Left ventricle myocardium inferior (tissue), 1 donor: ENCODE data around the gene MAD2L2. TPM values are rescaled to one million over a fixed set of nuclear protein-coding genes. Genes with fewer than 3 reads are reported as not detected.

Source experiments
- DNase-seq: peaks from one replicate; pipeline ENCODE4 v3.0.0-alpha.2; 2020
- H3K27ac ChIP-seq: fragments of 200-600 bp; replicated peaks from 2 replicates; pipeline ENCODE4 v1.8.0; 2021
- H3K27me3 ChIP-seq: fragments of 200-600 bp; 2 replicates; pipeline ENCODE4 v1.8.0; 2021; ENCODE audit warnings: low read depth
- H3K36me3 ChIP-seq: fragments of 200-600 bp; 2 replicates; pipeline ENCODE4 v1.8.0; 2021
- H3K4me1 ChIP-seq: fragments of 200-600 bp; 2 replicates; pipeline ENCODE4 v1.8.0; 2021
- H3K4me3 ChIP-seq: fragments of 200-600 bp; 2 replicates; pipeline ENCODE4 v1.8.0; 2021; ENCODE audit warnings: mild to moderate bottlenecking, moderate library complexity
- H3K9me3 ChIP-seq: fragments of 200-600 bp; replicated peaks from 2 replicates; pipeline ENCODE4 v1.8.0; 2021
- CTCF ChIP-seq: fragments of 200-600 bp; IDR thresholded peaks from 2 replicates; pipeline ENCODE4 v1.8.0; 2021; ENCODE audit warnings: antibody characterized with exemption, mild to moderate bottlenecking, borderline replicate concordance
- intact Hi-C: fragments of 100-400 bp; cut with micrococcal nuclease; formaldehyde crosslinking; loops from one replicate; pipeline ENCODE4 v1.11.0; 2022
- total RNA-seq: library from RNA; stranded (reverse); fragmentation: NEBNext Ultra II Directional; extraction: Animal tissue kit (Norgen Biotek cat#: 25700); gene quantifications from one replicate; pipeline ENCODE4 v1.2.1, GENCODE V29; 2021
- donor health status: DM: no; HTN: yes; CAD: no; lungs with severe emphysema.

MAD2L2 gene
- total RNA-seq, 1 donor from 2014 or later: 17.2 TPM

- Histone ChIP-seq H3K4me1 (peaks cover 41% of the 10 kb centered on the region), H3K27ac (no peak overlapping the region), H3K27me3 (peaks cover 54% of the 10 kb centered on the region), H3K36me3 (no peaks in the 10 kb centered on the region), H3K9me3 (no peaks in the 10 kb centered on the region), H3K4me3 (peak overlapping the region; percentile 49)
- DNase-seq: no peak
- intact Hi-C loops: loop anchor here (10.0 kb wide), 2 partner anchors 75 to 615 kb away; no protein-coding TSS in a partner anchor
- TF ChIP-seq CTCF: no peak
These were observed 31.2 kb downstream of the MAD2L2 start for GRCh38 chr1:11649624-11650330.

GRCh38 chr1:11649237-11649623 lies 31.7 kb downstream of the MAD2L2 start:
- intact Hi-C loops: loop anchor here (10.0 kb wide), 1 partner anchor 614 kb away; no protein-coding TSS in a partner anchor
- H3K27me3 ChIP-seq: peaks cover 54% of the 10 kb centered on the region
- no peaks in the 10 kb centered on the region for H3K36me3 ChIP-seq
- H3K4me3 ChIP-seq: peak overlapping the region; percentile 25
- no peak overlapping the region for H3K27ac ChIP-seq
- peaks cover 38% of the 10 kb centered on the region for H3K4me1 ChIP-seq
- H3K9me3 ChIP-seq: no peaks in the 10 kb centered on the region
- no peak for DNase-seq
- TF ChIP-seq CTCF: no peak

GRCh38 chr1:11648732-11649158 lies 32.2 kb downstream of the MAD2L2 start:
- no peaks in the 10 kb centered on the region for H3K9me3 ChIP-seq
- peaks cover 54% of the 10 kb centered on the region for H3K27me3 ChIP-seq
- intact Hi-C loops: loop anchor here (10.0 kb wide), 1 partner anchor 614 kb away; no protein-coding TSS in a partner anchor
- no peaks in the 10 kb centered on the region for H3K36me3 ChIP-seq
- peaks cover 33% of the 10 kb centered on the region for H3K4me1 ChIP-seq
- no peak overlapping the region for H3K27ac ChIP-seq
- TF ChIP-seq CTCF: no peak
- no peak for DNase-seq
- H3K4me3 ChIP-seq: peak overlapping the region; percentile 25

GRCh38 chr1:11648039-11648438 lies 32.9 kb downstream of the MAD2L2 start:
- DNase-seq: peak; percentile 40
- no peaks in the 10 kb centered on the region for H3K9me3 ChIP-seq
- H3K36me3 ChIP-seq: no peaks in the 10 kb centered on the region
- H3K27ac ChIP-seq: no peak overlapping the region
- peaks cover 59% of the 10 kb centered on the region for H3K27me3 ChIP-seq
- TF ChIP-seq CTCF: no peak
- H3K4me1 ChIP-seq: peaks cover 33% of the 10 kb centered on the region
- intact Hi-C loops: loop anchor here (10.0 kb wide), 1 partner anchor 613 kb away; no protein-coding TSS in a partner anchor
- no peak overlapping the region for H3K4me3 ChIP-seq

- peaks cover 65% of the 10 kb centered on the region for H3K27me3 ChIP-seq
- H3K9me3 ChIP-seq: no peaks in the 10 kb centered on the region
- H3K4me3 ChIP-seq: no peak overlapping the region
- intact Hi-C loops: loop anchor here (10.0 kb wide), 1 partner anchor 613 kb away; no protein-coding TSS in a partner anchor
- H3K27ac ChIP-seq: no peak overlapping the region
- no peaks in the 10 kb centered on the region for H3K36me3 ChIP-seq
- no peak for TF ChIP-seq CTCF
- DNase-seq: no peak
- peaks cover 33% of the 10 kb centered on the region for H3K4me1 ChIP-seq
These were observed 33.6 kb downstream of the MAD2L2 start for GRCh38 chr1:11647333-11647732.
